Effector memory CD8-positive, alpha-beta T cell (primary cell): ENCODE data around the gene GALNT18.

Source experiments
- ATAC-seq: fragments of 150-1000 bp; cut with Tn5 transposase; replicated peaks from 2 replicates; pipeline ENCODE4 v1.10.0; 2021; ENCODE audit warnings: mild to moderate bottlenecking, moderate library complexity
- DNase-seq, 3 experiments: peaks; one replicate each; pipeline ENCODE4 v3.0.0; 2021
- H3K27ac Mint-ChIP-seq, 2 donors: one replicate each; pipeline ENCODE4 v1.8.0; 2022; ENCODE audit warnings: mild to moderate bottlenecking in 2 of 2, mixed read lengths in 2 of 2, moderate library complexity in 2 of 2
- H3K27me3 Mint-ChIP-seq, 2 donors: one replicate each; pipeline ENCODE4 v1.8.0; 2022; ENCODE audit warnings: mixed read lengths in 2 of 2
- H3K36me3 Mint-ChIP-seq: one replicate; pipeline ENCODE4 v1.8.0; 2022; ENCODE audit warnings: mild to moderate bottlenecking, moderate library complexity, mixed read lengths; ENCODE audit not compliant: insufficient read depth
- H3K4me1 Mint-ChIP-seq, 2 donors: one replicate each; pipeline ENCODE4 v1.8.0; 2022; ENCODE audit warnings: low read depth in 2 of 2, mixed read lengths in 2 of 2
- H3K4me3 Mint-ChIP-seq, 2 donors: one replicate each; pipeline ENCODE4 v1.8.0; 2022; ENCODE audit warnings: mild to moderate bottlenecking in 2 of 2, mixed read lengths in 2 of 2, moderate library complexity in 2 of 2
- H3K9me3 Mint-ChIP-seq, 2 donors: one replicate each; pipeline ENCODE4 v1.8.0; 2022; ENCODE audit warnings: mixed read lengths in 2 of 2

Gene GALNT18

DNA sequence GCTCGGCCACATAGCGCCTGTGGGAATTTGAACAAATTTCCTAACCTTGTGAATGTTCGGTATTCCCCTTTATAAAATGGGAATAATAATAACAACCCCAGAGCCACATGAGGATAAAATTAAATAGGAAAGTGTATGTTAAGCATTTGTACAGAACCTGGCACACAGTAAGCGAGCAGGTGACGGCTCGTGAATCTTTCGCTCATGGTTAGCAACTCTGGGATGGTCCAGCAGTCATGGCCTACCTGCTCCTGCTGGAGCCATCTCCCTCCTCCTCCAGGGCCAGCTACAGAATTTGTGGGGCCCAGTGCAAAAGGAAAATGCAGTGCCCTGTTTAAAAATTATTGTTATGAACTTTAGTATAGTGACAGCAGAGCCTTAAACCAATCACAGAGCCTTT, 180.3 kb downstream of the GALNT18 start:
- Mint-ChIP-seq H3K27me3 (peaks cover 12 to 44% of the 10 kb centered on the region in 2 donors), H3K27ac (no peak overlapping the region), H3K4me1 (no peaks in the 10 kb centered on the region), H3K9me3 (no peaks in the 10 kb centered on the region), H3K36me3 (no peaks in the 10 kb centered on the region), H3K4me3 (no peak overlapping the region)
- ATAC-seq (no peak), DNase-seq (no peak)

- Mint-ChIP-seq H3K4me1 (no peaks in the 10 kb centered on the region), H3K9me3 (no peaks in the 10 kb centered on the region), H3K4me3 (no peak overlapping the region), H3K27ac (no peak overlapping the region), H3K36me3 (no peaks in the 10 kb centered on the region), H3K27me3 (peaks cover 12 to 43% of the 10 kb centered on the region in 2 donors)
- no peak for DNase-seq
- ATAC-seq = no peak
These were observed 180.7 kb downstream of the GALNT18 start for GRCh38 chr11:11441091-11441490.

GRCh38 chr11:11440144-11440543, 181.7 kb downstream of the GALNT18 start:
- Mint-ChIP-seq H3K9me3 (no peaks in the 10 kb centered on the region), H3K4me3 (no peak overlapping the region), H3K36me3 (no peaks in the 10 kb centered on the region), H3K27ac (no peak overlapping the region), H3K4me1 (no peaks in the 10 kb centered on the region), H3K27me3 (peaks cover 22 to 52% of the 10 kb centered on the region in 2 donors)
- DNase-seq (no peak), ATAC-seq (no peak)

DNA sequence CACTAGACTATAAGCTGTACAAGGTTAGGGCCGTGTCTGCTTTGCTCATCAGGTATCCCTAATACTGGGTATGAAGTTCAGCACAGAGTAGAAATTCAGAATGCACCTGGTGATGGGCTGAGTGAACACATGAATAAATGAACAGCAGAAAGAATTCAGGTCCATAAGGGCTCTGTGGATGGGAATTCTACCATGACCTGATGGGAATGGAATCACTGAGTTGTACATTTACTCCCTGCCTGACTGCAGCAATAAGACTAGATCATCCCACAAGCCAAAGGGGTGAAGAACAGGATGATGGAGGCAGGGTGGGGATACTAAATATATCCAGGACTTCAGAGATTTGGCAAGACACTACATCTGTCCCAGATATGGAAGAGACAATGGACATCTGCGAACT, 182.2 kb downstream of the GALNT18 start:
- no peak overlapping the region for H3K4me3 Mint-ChIP-seq
- H3K9me3 Mint-ChIP-seq = no peaks in the 10 kb centered on the region
- H3K27me3 Mint-ChIP-seq = peaks cover 23 to 54% of the 10 kb centered on the region in 2 donors
- H3K36me3 Mint-ChIP-seq = no peaks in the 10 kb centered on the region
- no peaks in the 10 kb centered on the region for H3K4me1 Mint-ChIP-seq
- H3K27ac Mint-ChIP-seq = no peak overlapping the region
- no peak for ATAC-seq
- DNase-seq = no peak

GRCh38 chr11:11436715-11437313, 185.0 kb downstream of the GALNT18 start:
- Mint-ChIP-seq H3K9me3 (no peaks in the 10 kb centered on the region), H3K4me1 (no peaks in the 10 kb centered on the region), H3K27me3 (peaks cover 23 to 45% of the 10 kb centered on the region in 2 donors), H3K36me3 (no peaks in the 10 kb centered on the region), H3K27ac (no peak overlapping the region), H3K4me3 (no peak overlapping the region)
- DNase-seq (no peak), ATAC-seq (no peak)

- H3K9me3 Mint-ChIP-seq = no peaks in the 10 kb centered on the region
- DNase-seq (no peak), ATAC-seq (no peak)
- no peak overlapping the region for H3K27ac Mint-ChIP-seq
- H3K27me3 Mint-ChIP-seq = peaks cover 23 to 45% of the 10 kb centered on the region in 2 donors
- H3K4me3 Mint-ChIP-seq = no peak overlapping the region
- H3K36me3 Mint-ChIP-seq = no peaks in the 10 kb centered on the region
- H3K4me1 Mint-ChIP-seq = no peaks in the 10 kb centered on the region
These were observed 186.2 kb downstream of the GALNT18 start for GRCh38 chr11:11435635-11436034.

GRCh38 chr11:11433960-11434359, 187.8 kb downstream of the GALNT18 start:
- H3K27me3 Mint-ChIP-seq = peaks cover 28 to 40% of the 10 kb centered on the region in 2 donors
- no peaks in the 10 kb centered on the region for H3K9me3 Mint-ChIP-seq
- no peak overlapping the region for H3K4me3 Mint-ChIP-seq
- H3K4me1 Mint-ChIP-seq = no peaks in the 10 kb centered on the region
- no peak for DNase-seq
- ATAC-seq = no peak
- no peaks in the 10 kb centered on the region for H3K36me3 Mint-ChIP-seq
- no peak overlapping the region for H3K27ac Mint-ChIP-seq

DNA sequence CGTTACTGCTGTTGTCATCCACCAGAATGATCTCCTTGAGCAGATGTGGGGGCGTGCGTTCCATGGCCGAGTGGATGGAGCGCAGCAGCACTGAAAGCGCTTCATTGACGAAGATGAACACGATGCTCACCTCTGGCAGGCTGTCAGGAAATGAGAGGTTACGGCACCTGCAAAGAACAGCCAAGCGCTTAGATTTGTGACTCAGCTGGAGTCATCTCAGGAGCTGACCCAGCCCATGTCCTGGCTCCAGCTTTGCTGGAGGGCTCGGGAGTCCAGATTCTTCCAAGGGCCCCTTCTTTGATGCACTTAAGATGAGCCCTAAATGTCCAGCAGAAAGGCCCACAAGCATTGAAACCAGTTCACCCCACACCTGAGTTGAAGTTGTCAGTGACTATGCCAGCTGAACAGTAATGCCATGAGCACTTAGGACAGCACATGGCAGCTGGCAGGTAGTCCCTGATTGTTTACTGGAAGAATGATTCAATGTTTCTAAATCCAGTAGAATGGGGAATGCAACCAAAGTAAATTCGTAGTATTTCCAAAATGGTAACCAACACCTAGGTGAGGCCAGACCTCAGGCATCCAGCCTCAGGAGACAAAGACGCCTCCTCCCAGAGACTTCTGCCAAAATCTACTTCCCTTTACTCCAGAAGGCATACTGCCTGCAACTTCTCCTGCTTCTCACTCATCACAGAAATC, 189.0 kb downstream of the GALNT18 start:
- no peaks in the 10 kb centered on the region for H3K9me3 Mint-ChIP-seq
- no peaks in the 10 kb centered on the region for H3K36me3 Mint-ChIP-seq
- H3K27ac Mint-ChIP-seq = no peak overlapping the region
- H3K4me1 Mint-ChIP-seq = no peaks in the 10 kb centered on the region
- no peak for ATAC-seq
- H3K27me3 Mint-ChIP-seq = peaks cover 18 to 37% of the 10 kb centered on the region in 2 donors
- DNase-seq = no peak
- no peak overlapping the region for H3K4me3 Mint-ChIP-seq

DNA sequence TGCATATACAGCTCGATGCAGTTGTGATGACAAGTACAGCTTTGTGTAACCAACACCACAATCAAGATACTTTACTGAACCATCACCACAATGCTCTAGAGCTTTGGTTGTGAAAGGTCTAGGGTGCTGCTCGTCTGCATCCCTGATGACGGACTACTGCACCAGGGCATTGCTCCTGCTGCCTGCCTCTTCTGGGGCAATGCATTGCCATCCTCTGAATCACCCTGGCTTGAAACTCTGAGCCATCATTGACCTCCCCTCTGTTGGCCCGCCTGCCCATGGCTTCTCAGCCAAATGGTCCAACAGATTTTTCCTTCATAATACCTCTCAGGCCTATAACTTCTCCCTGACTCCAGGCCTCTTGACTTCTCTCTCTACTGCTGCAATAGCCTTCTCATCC, 191.4 kb downstream of the GALNT18 start:
- no peak for ATAC-seq
- Mint-ChIP-seq H3K4me1 (no peaks in the 10 kb centered on the region), H3K9me3 (no peaks in the 10 kb centered on the region), H3K27me3 (peaks cover 11 to 15% of the 10 kb centered on the region in 2 donors), H3K4me3 (no peak overlapping the region), H3K36me3 (no peaks in the 10 kb centered on the region), H3K27ac (no peak overlapping the region)
- DNase-seq = no peak

DNA sequence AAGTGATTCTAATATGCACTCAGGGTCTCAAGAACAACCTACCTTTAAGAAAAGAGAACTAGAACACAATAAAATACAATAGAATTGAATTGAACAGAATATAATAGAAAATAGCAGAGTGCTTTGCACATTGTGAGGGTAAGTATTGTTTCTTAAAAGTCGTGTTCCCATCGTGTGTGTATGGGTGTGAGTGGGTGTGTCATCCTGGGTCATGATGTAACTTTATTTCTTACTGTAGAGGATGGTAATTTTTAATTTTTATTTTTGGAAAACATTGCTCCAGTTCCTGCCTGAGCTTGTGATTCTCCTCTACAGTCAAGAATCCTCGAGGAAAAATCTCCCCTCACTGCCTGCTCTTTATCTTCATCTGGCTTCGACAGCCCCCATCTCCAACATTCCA, 193.1 kb downstream of the GALNT18 start:
- Mint-ChIP-seq H3K27ac (no peak overlapping the region), H3K4me1 (no peaks in the 10 kb centered on the region), H3K36me3 (no peaks in the 10 kb centered on the region), H3K4me3 (no peak overlapping the region), H3K27me3 (peaks cover 11 to 21% of the 10 kb centered on the region in 2 donors), H3K9me3 (no peaks in the 10 kb centered on the region)
- no peak for ATAC-seq
- DNase-seq = no peak

GRCh38 chr11:11427542-11427941, 194.3 kb downstream of the GALNT18 start:
- H3K27me3 Mint-ChIP-seq = peaks cover 11 to 21% of the 10 kb centered on the region in 2 donors
- H3K36me3 Mint-ChIP-seq = no peaks in the 10 kb centered on the region
- no peak overlapping the region for H3K4me3 Mint-ChIP-seq
- no peak for DNase-seq
- no peak for ATAC-seq
- no peak overlapping the region for H3K27ac Mint-ChIP-seq
- no peaks in the 10 kb centered on the region for H3K9me3 Mint-ChIP-seq
- no peaks in the 10 kb centered on the region for H3K4me1 Mint-ChIP-seq

DNA sequence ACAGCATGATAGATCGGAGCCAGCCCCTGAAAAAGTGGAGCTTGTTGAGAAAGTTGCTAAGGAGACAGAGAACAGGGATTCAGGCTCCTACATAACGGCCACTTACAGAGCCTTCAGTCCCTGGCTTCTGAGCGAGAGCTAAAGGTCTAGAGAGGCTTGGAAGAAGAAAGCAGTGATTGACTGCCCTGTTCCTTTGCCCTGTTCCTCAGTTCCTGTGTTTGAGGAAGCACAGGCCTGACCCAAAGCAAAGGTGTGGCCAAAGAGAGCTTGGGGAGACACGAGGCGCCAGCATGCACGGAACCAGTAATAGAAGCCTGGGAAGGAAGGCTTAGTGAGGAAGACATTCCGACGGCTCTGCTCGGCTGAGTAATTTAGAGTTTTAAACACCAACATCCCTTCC, 194.7 kb downstream of the GALNT18 start:
- Mint-ChIP-seq H3K27ac (no peak overlapping the region), H3K36me3 (no peaks in the 10 kb centered on the region), H3K9me3 (no peaks in the 10 kb centered on the region), H3K27me3 (peaks cover 11 to 21% of the 10 kb centered on the region in 2 donors), H3K4me1 (no peaks in the 10 kb centered on the region), H3K4me3 (no peak overlapping the region)
- DNase-seq (no peak), ATAC-seq (no peak)

DNA sequence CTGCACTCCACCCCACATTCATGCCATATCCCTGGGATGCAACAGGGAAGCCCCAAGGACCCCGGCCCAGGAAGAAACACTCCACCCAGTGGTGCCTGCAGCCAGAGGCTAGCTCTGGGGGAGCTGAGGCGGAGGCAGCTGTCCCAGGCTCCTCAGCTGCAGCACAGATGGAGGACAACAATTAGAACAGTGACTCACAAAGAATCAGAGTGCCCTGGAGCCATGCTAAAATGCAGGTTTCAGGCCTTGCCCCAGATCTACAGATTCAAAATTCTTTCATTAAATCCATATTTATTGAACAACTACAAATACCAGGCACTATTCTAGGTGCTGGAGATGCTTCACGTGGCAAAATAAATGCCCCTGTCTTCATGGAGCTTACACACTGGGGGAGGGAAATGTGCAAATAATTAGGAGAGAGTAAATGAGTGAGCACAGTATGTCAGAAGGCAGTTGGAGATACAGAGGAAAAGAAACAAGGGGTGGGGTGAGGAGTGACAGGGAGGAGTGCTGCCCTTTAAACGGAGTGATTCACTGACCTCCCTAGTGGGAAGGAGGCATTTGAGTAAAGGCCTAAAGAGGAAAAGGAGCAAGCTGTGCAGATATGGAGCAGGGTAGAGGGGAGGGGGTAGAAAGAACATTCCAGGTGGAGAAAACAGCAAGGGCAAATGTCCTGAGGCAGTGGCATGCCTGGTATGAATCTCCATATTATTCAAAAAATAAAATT, 195.4 kb downstream of the GALNT18 start:
- H3K4me3 Mint-ChIP-seq = no peak overlapping the region
- H3K4me1 Mint-ChIP-seq = no peaks in the 10 kb centered on the region
- no peaks in the 10 kb centered on the region for H3K9me3 Mint-ChIP-seq
- ATAC-seq = no peak
- no peak for DNase-seq
- H3K27me3 Mint-ChIP-seq = peaks cover 11 to 22% of the 10 kb centered on the region in 2 donors
- no peaks in the 10 kb centered on the region for H3K36me3 Mint-ChIP-seq
- H3K27ac Mint-ChIP-seq = no peak overlapping the region

- no peak for ATAC-seq
These were observed 196.0 kb downstream of the GALNT18 start for GRCh38 chr11:11425806-11426205.

More at GRCh38 chr11:11425806-11426205, 196.0 kb downstream of the GALNT18 start:
- no peak overlapping the region for H3K27ac Mint-ChIP-seq
- no peak for DNase-seq
- no peaks in the 10 kb centered on the region for H3K36me3 Mint-ChIP-seq
- no peaks in the 10 kb centered on the region for H3K4me1 Mint-ChIP-seq
- H3K4me3 Mint-ChIP-seq = no peak overlapping the region
- H3K27me3 Mint-ChIP-seq = peaks cover 11 to 28% of the 10 kb centered on the region in 2 donors
- H3K9me3 Mint-ChIP-seq = no peaks in the 10 kb centered on the region
